Hepatocyte (in vitro differentiated cells): Measurements from ENCODE around the gene CD7. TPM values are rescaled to one million over a fixed set of nuclear protein-coding genes. Genes with fewer than 3 reads are reported as not detected.

ENCODE experiments used
- DNase-seq: peaks from one replicate; pipeline ENCODE4 v3.0.0-alpha.2; 2016; ENCODE audit warnings: low spot score
- H2AFZ ChIP-seq: fragments of 200-600 bp; sonication (generic); 2 replicates; pipeline ENCODE4 v1.6.0; 2016; ENCODE audit warnings: antibody characterized with exemption, mild to moderate bottlenecking
- H3K27ac ChIP-seq: fragments of 200-600 bp; sonication (generic); 2 replicates; pipeline ENCODE4 v1.5.1; 2016; ENCODE audit warnings: mild to moderate bottlenecking
- H3K27me3 ChIP-seq: fragments of 200-600 bp; sonication (generic); 2 replicates; pipeline ENCODE4 v1.6.1; 2016
- H3K36me3 ChIP-seq: fragments of 200-600 bp; sonication (generic); replicated peaks from 2 replicates; pipeline ENCODE4 v1.5.1; 2016; ENCODE audit warnings: low read depth; ENCODE audit not compliant: insufficient read depth
- H3K4me1 ChIP-seq: fragments of 200-600 bp; sonication (generic); 2 replicates; pipeline ENCODE4 v1.5.1; 2016; ENCODE audit warnings: mild to moderate bottlenecking, moderate library complexity; ENCODE audit not compliant: insufficient read depth
- H3K4me2 ChIP-seq: fragments of 200-600 bp; sonication (generic); 2 replicates; pipeline ENCODE4 v1.6.0; 2016
- H3K4me3 ChIP-seq: fragments of 200-600 bp; sonication (generic); 2 replicates; pipeline ENCODE4 v1.5.1; 2016; ENCODE audit warnings: mild to moderate bottlenecking
- H3K79me2 ChIP-seq: fragments of 200-600 bp; sonication (generic); 2 replicates; pipeline ENCODE4 v1.6.0; 2017; ENCODE audit warnings: mild to moderate bottlenecking
- H3K9me2 ChIP-seq: fragments of 200-600 bp; sonication (generic); replicated peaks from 2 replicates; pipeline ENCODE4 v1.6.0; 2017; ENCODE audit warnings: mild to moderate bottlenecking; ENCODE audit not compliant: insufficient read depth
- H3K9me3 ChIP-seq: fragments of 200-600 bp; sonication (generic); 2 replicates; pipeline ENCODE4 v1.5.1; 2016; ENCODE audit warnings: low read depth, mild to moderate bottlenecking
- H4K20me1 ChIP-seq: fragments of 200-600 bp; sonication (generic); 2 replicates; pipeline ENCODE4 v1.6.0; 2016; ENCODE audit warnings: mild to moderate bottlenecking; ENCODE audit not compliant: insufficient read depth, poor library complexity, severe bottlenecking
- EZH2 ChIP-seq: fragments of 200-600 bp; sonication (generic); IDR thresholded peaks from 2 replicates; pipeline ENCODE4 v1.6.1; 2016; ENCODE audit warnings: antibody characterized with exemption, mild to moderate bottlenecking, borderline replicate concordance
- EZH2phosphoT487 ChIP-seq: fragments of 200-600 bp; sonication (generic); IDR thresholded peaks from one replicate; pipeline ENCODE4 v1.6.1; 2018; ENCODE audit warnings: antibody characterized with exemption, mild to moderate bottlenecking, low read depth, moderate library complexity; ENCODE audit not compliant: unreplicated experiment, severe bottlenecking
- WGBS: methylation state at CpG from one replicate; pipeline ENCODE4 v1.1.6; 2016; ENCODE audit warnings: low lambda C conversion rate; ENCODE audit errors: missing lambda C conversion rate; 5-methylcytosine and 5-hydroxymethylcytosine counted together
- polyA plus RNA-seq: library from polyadenylated mRNA; unstranded; fragments of >200 nt; fragmentation: Nextera tagmentation; extraction: Ambion mirVana; gene quantifications from 2 replicates; pipeline ENCODE4 v1.2.1, GENCODE V29; 2016
- total RNA-seq: library from RNA; depleted of rRNA; stranded (reverse); fragments of >200 nt; gene quantifications from 2 replicates; pipeline ENCODE4 v1.2.3, GENCODE V29; 2014
- TF ChIP-seq, protein P1 (sequence below): fragments of 200-600 bp; sonication (generic); IDR thresholded peaks from 2 replicates; pipeline ENCODE4 v1.5.1; 2016; ENCODE audit warnings: antibody characterized with exemption, mild to moderate bottlenecking; ENCODE audit not compliant: poor library complexity

Gene CD7
- total and polyA plus RNA-seq, 2 experiments from 2014 or later = 1.8 to 7.0 TPM

DNA sequence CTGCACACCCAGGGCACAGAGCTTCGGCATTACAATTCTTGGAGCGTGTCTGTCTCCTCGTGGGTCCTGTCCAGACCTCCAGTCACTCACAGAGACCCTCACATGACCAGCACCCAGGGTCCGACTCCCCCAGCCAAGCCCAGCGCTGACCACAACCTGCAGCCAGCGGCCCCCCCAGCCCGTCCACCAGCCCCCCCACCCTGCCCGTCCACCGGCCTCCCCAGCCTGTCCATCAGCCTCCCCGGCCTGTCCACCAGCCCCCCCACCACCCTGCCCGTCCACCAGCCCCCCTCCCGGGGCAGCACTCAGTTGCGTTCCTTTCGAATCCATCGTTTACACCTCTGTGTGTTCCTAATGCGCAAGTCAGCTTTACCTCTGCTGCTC, 10.3 kb upstream of the CD7 start:
- no peaks in the 10 kb centered on the region for H3K27me3 ChIP-seq
- H3K79me2 ChIP-seq = no peaks in the 10 kb centered on the region
- TF ChIP-seq, protein P1, sequence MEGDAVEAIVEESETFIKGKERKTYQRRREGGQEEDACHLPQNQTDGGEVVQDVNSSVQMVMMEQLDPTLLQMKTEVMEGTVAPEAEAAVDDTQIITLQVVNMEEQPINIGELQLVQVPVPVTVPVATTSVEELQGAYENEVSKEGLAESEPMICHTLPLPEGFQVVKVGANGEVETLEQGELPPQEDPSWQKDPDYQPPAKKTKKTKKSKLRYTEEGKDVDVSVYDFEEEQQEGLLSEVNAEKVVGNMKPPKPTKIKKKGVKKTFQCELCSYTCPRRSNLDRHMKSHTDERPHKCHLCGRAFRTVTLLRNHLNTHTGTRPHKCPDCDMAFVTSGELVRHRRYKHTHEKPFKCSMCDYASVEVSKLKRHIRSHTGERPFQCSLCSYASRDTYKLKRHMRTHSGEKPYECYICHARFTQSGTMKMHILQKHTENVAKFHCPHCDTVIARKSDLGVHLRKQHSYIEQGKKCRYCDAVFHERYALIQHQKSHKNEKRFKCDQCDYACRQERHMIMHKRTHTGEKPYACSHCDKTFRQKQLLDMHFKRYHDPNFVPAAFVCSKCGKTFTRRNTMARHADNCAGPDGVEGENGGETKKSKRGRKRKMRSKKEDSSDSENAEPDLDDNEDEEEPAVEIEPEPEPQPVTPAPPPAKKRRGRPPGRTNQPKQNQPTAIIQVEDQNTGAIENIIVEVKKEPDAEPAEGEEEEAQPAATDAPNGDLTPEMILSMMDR = no peak
- TF ChIP-seq EZH2 = no peak
- TF ChIP-seq EZH2phosphoT487 = no peak
- peak overlapping the region; percentile 85 for H3K27ac ChIP-seq
- WGBS = 82% methylated on average over 9 of the region's 16 CpGs
- H3K36me3 ChIP-seq = no peaks in the 10 kb centered on the region
- no peaks in the 10 kb centered on the region for H3K9me2 ChIP-seq
- no peak for DNase-seq
- peak overlapping the region; percentile 52 for H3K4me2 ChIP-seq
- no peaks in the 10 kb centered on the region for H4K20me1 ChIP-seq
- H3K9me3 ChIP-seq = no peaks in the 10 kb centered on the region
- H2AFZ ChIP-seq = no peak overlapping the region
- H3K4me3 ChIP-seq = no peak overlapping the region
- peaks cover 45% of the 10 kb centered on the region for H3K4me1 ChIP-seq

DNA sequence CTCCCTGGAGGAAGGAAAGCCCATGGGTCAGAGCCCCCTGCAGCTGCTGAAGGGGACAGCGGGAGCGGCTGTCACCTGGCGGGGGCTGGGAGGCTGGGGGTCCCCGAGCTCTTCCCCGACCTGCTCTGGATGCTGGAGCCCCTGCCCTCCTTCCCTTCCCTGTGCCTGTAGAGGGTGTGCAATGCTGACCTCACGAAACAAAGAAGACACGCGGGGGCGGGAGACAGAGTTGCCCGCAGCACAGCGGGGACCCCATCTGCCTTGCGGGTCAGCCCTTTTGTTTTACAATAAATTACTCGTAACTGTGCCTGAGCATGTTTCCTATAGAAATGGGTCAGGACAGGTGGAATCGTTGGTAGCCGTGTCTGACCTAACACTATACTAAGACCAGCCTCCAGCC, 9.9 kb upstream of the CD7 start:
- H3K9me2 ChIP-seq = no peaks in the 10 kb centered on the region
- no peak overlapping the region for H3K27ac ChIP-seq
- H4K20me1 ChIP-seq = no peaks in the 10 kb centered on the region
- DNase-seq = no peak
- H3K4me2 ChIP-seq = no peak overlapping the region
- 83% methylated on average over 10 of the region's 15 CpGs for WGBS
- no peak overlapping the region for H2AFZ ChIP-seq
- no peak overlapping the region for H3K4me3 ChIP-seq
- H3K79me2 ChIP-seq = no peaks in the 10 kb centered on the region
- TF ChIP-seq, protein P1 = no peak
- TF ChIP-seq EZH2 (no peak), EZH2phosphoT487 (no peak)
- H3K27me3 ChIP-seq = no peaks in the 10 kb centered on the region
- peaks cover 40% of the 10 kb centered on the region for H3K4me1 ChIP-seq
- H3K36me3 ChIP-seq = no peaks in the 10 kb centered on the region
- H3K9me3 ChIP-seq = no peaks in the 10 kb centered on the region

DNA sequence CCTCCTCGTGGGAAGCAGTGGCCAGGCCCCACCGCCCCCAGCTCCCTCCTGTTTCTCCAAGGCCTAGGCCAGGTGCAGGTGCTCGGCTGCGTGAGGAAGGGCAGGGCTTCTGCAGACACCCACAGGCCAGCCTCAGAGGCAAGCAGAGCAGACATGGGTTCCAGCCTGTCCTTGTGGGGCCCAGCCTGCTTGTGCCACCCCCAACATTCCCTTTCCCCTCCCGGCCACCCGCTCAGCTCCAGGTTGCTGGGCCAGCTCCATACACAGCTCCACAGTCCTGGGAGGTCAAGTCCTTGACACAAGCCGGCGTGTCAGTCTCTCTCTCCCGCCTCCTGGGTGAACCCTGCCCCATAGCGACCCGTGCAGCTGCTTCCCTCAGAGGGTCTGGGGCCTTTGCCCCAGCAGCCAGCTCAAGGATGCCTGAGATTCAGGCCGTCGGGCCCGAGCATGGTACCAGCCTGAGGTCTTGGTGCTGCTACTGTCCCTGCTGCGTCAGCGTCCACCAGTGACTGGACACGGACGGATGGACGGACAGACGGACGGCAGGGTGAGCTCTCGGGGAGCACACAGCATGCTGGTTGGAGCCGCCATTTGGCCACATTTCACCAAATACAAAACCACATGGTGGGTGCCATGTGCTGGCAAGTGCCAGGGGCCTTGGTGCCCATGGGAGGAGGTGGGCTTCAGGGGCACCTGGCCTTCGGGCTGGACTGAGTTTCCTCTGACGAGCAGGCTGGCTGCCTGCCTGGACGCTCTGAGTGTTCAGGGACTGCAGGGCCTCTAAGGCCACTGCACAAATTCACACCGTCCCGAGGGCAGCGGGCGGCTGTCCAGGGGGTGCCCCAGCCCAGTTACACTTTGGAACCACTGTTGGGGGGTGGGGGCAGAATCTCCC, 8.1 kb upstream of the CD7 start:
- no peaks in the 10 kb centered on the region for H3K79me2 ChIP-seq
- no peaks in the 10 kb centered on the region for H3K27me3 ChIP-seq
- no peaks in the 10 kb centered on the region for H3K9me2 ChIP-seq
- no peak overlapping the region for H3K27ac ChIP-seq
- 86% methylated on average over 30 of the region's 30 CpGs for WGBS
- TF ChIP-seq EZH2 = no peak
- TF ChIP-seq, protein P1 = no peak
- TF ChIP-seq EZH2phosphoT487 = no peak
- no peaks in the 10 kb centered on the region for H3K36me3 ChIP-seq
- peaks cover 32% of the 10 kb centered on the region for H3K4me1 ChIP-seq
- no peak overlapping the region for H3K4me2 ChIP-seq
- H4K20me1 ChIP-seq = no peaks in the 10 kb centered on the region
- H3K9me3 ChIP-seq = no peaks in the 10 kb centered on the region
- no peak overlapping the region for H3K4me3 ChIP-seq
- H2AFZ ChIP-seq = no peak overlapping the region
- DNase-seq = no peak
